ENCODE results near the gene RBMY1B.
"Not testable (repeated sequence)": the region's sequence is repeated elsewhere in the genome, so short reads cannot be mapped to it uniquely, and the experiment has no call there.

The RBMY1B gene

DNA sequence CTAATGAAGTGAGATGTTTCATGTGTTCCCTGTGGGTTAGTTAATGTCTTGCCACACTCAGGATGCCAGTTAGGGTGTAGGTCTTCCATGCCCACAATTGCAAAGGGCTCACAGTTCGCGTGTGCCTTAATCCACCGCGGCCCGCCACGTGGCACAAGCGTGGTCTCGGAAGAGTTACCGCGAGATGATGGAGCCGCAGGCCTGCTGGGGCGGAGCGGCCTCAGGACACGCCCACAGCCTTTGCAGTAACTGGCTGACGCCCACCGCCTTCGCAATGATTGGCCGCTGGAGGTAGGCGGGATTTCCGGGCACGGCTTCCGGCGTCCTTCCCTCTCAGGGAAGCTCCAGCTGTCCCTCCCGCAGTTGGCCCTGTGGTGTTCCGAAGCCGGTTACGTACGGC is at the start of gene RBMY1B:
TSS of gene RBMY1B (plus strand) at position 301 of the 400 bp plus-strand sequence. CDS start 2,013 bp downstream, outside the sequence.
- DNase-seq (ENCODE audit: low spot score) = not testable (repeated sequence)

DNA sequence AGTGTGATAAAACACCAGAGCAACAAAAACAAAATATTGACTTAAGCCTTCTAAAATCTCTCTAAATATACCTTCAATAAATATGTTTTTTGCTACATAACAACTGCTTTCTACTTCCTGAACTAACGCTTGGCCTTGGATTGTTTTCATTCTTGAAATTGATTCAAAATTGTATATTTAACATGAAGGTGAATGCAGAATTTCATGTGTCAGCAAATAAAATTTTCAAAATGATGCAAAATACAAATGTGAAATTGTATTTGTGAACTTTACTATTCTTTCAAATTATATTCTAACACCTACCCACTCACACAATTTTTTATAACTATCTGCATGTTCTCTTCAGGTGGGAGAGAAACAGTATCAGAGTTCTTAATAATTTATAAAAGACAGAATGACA is 48.2 kb upstream of the RBMY1B start:
- DNase-seq (ENCODE audit: low spot score) = not testable (repeated sequence)

DNA sequence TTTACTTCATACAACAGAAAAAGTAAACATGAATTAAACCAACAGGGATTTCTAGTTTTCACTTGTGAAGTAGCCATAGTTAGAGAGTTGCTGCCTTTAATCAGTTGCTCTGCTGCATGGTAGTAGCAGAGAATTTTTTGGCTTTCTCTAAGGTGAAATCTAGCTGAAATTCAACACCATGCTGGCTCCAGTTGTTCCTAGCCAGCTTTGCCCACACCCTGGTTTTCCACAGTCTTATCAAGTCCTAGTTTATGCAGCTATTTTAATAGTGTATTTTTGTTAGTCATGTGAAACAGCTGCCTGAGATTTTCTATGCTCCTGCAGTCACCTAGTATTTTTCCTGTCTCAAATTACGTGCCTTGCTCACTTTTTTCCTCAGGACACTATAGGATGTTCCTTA is 28.2 kb upstream of the RBMY1B start:
- DNase-seq (ENCODE audit: low spot score) = no peak

DNA sequence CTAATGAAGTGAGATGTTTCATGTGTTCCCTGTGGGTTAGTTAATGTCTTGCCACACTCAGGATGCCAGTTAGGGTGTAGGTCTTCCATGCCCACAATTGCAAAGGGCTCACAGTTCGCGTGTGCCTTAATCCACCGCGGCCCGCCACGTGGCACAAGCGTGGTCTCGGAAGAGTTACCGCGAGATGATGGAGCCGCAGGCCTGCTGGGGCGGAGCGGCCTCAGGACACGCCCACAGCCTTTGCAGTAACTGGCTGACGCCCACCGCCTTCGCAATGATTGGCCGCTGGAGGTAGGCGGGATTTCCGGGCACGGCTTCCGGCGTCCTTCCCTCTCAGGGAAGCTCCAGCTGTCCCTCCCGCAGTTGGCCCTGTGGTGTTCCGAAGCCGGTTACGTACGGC is 23.4 kb downstream of the RBMY1B start, which contains the start of gene RBMY1A1:
TSS of gene RBMY1A1 (plus strand) at position 301 of the 400 bp plus-strand sequence. CDS start 2,013 bp downstream, outside the sequence.
- not testable (repeated sequence) for DNase-seq (ENCODE audit: low spot score)

DNA sequence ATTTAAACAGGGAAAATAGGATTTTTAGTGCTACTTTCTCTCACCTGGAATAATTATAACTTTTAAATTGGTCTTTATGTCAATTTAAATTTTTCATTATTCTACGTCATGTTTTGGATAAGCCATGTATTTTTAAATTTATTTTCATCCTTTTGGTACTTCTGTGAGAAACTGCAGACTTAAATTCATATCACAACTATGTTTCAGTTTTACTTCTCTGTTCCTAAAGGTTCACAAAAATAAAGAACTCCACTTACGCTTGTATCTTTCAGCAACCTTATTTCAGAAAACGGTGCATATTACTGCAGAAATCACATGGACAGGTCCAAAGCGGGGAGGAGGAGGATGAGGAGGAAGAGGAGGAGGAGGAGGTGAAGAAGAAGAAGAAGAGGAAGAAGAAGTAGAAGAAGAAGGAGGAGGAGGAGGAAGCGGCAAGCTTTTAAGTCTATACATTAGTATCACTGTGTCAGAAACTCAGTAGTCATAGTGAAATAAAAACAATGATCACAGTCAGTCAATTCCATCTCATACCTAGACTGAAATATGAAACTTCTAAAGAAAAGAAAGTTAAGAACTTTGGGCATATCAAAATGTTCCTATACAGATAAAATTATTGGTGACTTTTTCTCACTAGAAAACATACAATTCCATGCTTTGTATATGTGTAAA is 48.3 kb downstream of the RBMY1B start:
- not testable (repeated sequence) for DNase-seq (ENCODE audit: low spot score)

All from cerebellar cortex (tissue), 1 donor.